ENCODE measurements around the gene MYH6. TPM values are rescaled to one million over a fixed set of nuclear protein-coding genes. Genes with fewer than 3 reads are reported as not detected.
"Not testable (repeated sequence)": the region's sequence is repeated elsewhere in the genome, so short reads cannot be mapped to it uniquely, and the experiment has no call there.

The MYH6 gene
- total RNA-seq, 1 donor from 2014 or later, result 0.24 TPM

DNA sequence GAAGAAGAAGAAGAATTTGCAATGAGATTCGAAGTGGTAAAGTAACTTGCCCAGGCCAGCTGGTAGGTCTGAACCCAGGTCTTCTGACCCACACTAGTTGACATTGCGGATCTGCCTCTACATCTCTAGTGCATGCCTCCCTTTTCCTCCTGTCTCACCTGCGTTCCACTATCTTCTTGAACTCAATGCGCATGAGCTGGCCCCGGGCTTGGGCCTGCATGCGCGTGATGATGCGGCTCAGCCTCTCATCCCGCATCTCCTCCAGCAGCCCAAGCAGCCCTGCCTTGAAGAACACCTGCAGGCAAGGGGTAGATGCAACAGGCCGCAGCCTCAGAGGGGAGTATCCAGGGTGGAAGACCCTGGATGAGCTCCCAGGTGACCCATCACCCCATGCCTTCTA is 11.9 kb downstream of the MYH6 start:
- Mint-ChIP-seq H3K27ac (no peak overlapping the region), H3K4me1 (ENCODE audit: unreplicated experiment) (peaks cover 9% of the 10 kb centered on the region), H3K4me3 (no peak overlapping the region), H3K27me3 (peaks cover 10% of the 10 kb centered on the region), H3K9me3 (peaks cover 3% of the 10 kb centered on the region), H3K36me3 (no peaks in the 10 kb centered on the region)
- TF ChIP-seq, protein P1, sequence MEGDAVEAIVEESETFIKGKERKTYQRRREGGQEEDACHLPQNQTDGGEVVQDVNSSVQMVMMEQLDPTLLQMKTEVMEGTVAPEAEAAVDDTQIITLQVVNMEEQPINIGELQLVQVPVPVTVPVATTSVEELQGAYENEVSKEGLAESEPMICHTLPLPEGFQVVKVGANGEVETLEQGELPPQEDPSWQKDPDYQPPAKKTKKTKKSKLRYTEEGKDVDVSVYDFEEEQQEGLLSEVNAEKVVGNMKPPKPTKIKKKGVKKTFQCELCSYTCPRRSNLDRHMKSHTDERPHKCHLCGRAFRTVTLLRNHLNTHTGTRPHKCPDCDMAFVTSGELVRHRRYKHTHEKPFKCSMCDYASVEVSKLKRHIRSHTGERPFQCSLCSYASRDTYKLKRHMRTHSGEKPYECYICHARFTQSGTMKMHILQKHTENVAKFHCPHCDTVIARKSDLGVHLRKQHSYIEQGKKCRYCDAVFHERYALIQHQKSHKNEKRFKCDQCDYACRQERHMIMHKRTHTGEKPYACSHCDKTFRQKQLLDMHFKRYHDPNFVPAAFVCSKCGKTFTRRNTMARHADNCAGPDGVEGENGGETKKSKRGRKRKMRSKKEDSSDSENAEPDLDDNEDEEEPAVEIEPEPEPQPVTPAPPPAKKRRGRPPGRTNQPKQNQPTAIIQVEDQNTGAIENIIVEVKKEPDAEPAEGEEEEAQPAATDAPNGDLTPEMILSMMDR (conservative IDR thresholded peaks at IDR 0.05), result no peak
- DNase-seq (ENCODE audit: extremely low spot score, unreplicated experiment), result no peak

DNA sequence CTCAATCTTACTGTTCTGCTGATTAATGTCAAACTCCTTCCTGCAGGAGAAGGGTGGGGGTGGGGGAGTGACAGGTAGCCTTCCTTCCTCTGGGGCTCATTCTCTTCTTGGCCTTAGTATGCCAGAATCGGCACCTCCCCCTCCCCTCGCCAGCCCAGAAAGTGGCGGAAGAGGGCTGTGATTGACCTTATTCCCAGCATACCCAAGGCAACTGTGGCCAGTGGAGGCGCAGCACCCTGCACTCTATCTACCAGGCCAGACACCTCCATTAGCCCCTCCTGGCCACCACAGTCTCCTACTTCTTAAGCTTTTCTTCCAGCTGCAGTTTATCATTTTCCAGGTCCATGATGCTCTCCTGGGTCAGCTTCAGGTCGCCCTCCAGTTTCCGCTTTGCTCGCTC is 15.5 kb downstream of the MYH6 start:
- TF ChIP-seq, protein P1 (conservative IDR thresholded peaks at IDR 0.05), result no peak
- peaks cover 12% of the 10 kb centered on the region for H3K27me3 Mint-ChIP-seq
- H3K36me3 Mint-ChIP-seq, result no peaks in the 10 kb centered on the region
- DNase-seq (ENCODE audit: extremely low spot score, unreplicated experiment), result no peak
- no peaks in the 10 kb centered on the region for H3K4me1 Mint-ChIP-seq (ENCODE audit: unreplicated experiment)
- H3K9me3 Mint-ChIP-seq, result peaks cover 3% of the 10 kb centered on the region
- no peak overlapping the region for H3K4me3 Mint-ChIP-seq
- H3K27ac Mint-ChIP-seq, result no peak overlapping the region

DNA sequence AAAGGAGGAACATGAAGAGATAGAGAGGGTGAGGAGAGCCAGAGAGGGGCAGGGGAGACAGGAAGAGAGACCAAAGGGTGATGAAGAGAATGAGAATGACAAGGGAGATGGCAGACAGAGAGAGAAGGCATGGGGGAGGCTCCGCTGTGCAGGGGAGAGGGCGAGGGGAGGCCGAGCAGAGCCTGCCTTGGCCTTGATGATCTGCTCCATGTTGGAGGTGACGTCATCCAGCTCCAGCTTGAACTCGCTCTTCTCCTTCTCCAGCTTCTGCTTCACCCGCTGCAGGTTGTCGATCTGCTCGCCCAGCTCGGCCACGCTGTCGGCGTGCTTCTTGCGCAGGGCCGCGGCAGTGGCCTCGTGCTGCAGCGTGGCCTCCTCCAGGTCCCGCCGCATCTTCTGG is 18.2 kb downstream of the MYH6 start:
- DNase-seq (ENCODE audit: extremely low spot score, unreplicated experiment); H3K9me3 Mint-ChIP-seq; H3K36me3 Mint-ChIP-seq; H3K4me1 Mint-ChIP-seq (ENCODE audit: unreplicated experiment); H3K4me3 Mint-ChIP-seq; H3K27ac Mint-ChIP-seq: not testable (repeated sequence)
- H3K27me3 Mint-ChIP-seq, result peaks cover 14% of the 10 kb centered on the region

DNA sequence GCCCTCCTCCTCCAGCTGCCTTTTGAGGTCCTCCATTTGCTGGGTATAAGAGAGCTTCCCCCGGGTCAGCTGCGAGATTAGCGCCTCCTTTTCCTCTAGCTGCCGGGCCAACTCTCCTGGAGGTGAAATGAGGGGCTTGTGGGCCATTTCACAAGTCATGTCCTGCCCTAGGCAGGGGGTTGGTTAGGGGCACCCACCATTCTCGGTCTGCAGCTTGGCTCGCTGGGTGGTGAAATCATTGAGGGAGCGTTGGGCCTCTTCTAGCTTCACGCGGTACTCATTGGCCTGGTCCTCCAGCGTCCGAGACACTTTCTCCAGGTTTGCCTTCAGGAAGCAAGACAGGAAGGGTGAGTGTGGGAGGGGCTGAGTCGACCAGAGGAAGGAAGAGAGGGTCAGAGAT is 18.7 kb downstream of the MYH6 start:
- DNase-seq (ENCODE audit: extremely low spot score, unreplicated experiment), result no peak
- H3K4me1 Mint-ChIP-seq (ENCODE audit: unreplicated experiment), result peaks cover 7% of the 10 kb centered on the region
- no peak overlapping the region for H3K27ac Mint-ChIP-seq
- peaks cover 14% of the 10 kb centered on the region for H3K27me3 Mint-ChIP-seq
- no peaks in the 10 kb centered on the region for H3K36me3 Mint-ChIP-seq
- H3K4me3 Mint-ChIP-seq, result no peak overlapping the region
- TF ChIP-seq, protein P1 (conservative IDR thresholded peaks at IDR 0.05), result no peak
- H3K9me3 Mint-ChIP-seq, result peaks cover 3% of the 10 kb centered on the region

DNA sequence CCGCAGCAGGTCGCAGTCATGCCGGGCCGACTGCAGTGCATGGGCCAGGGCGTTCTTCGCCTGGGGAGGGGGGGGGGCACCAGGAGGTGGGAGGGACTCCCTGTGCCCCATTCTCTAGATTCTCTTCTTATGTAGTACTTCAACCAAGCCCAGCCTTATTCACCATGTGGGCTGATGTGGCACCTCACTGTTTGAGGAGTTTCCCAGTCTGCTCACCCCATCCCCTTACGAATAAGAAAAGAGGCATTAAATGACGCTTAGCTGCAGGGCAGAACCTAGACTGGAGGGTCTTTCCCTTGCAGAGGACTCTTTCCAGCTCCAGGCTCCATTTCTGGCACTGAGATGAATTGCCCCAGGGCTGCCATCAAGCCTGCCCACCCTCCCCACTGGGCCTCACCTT is 19.1 kb downstream of the MYH6 start:
- H3K27me3 Mint-ChIP-seq, result peaks cover 14% of the 10 kb centered on the region

DNA sequence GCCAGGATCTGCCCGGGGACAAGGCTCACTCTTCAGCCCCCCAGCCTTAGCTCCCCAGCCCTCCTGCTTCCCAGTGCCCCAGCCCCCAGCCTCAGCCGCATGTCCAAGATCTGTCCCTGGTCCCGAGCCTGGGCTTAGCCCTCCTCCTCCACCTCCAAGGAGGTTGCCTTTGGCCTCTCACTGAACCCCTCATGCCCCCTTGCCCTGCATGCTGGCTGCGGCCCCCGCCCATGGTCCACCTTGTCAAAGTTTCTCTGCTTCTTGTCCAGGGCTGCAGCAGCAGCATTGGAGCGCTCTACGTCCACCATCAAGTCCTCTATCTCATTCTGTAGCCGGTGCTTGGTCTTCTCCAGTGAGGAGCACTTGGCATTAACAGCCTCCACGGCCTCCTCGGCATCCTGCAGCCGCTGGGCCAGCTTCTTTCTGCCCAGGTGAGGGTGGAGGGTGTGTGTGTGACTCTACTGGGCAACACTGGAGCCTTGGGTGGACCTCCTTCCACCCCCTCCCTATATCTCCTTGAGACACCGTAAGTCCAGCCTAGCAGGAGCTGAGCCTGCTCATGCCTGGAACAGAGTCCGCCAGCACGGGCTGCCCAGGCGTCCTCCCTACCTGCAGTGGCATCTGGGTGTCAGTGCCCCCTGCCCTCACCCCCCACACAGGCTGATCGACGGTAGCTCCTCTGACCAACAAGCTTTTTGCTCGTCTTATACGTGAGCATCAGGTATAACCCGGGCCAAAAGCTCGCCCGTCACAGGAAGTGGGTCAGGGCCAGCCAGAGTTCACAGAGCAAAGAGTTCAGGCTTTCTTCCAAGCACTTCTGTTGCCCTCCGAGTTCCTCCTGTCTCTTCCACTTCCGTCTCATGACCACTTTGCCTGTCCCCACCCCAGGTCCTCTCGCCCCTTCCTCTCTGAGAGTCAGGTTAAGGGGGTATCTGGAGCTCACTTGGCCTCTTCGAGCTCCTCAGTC is 19.9 kb downstream of the MYH6 start:
- TF ChIP-seq, protein P1 (conservative IDR thresholded peaks at IDR 0.05), result no peak
- peaks cover 11% of the 10 kb centered on the region for H3K27me3 Mint-ChIP-seq
- no peak overlapping the region for H3K27ac Mint-ChIP-seq
- no peaks in the 10 kb centered on the region for H3K36me3 Mint-ChIP-seq
- H3K9me3 Mint-ChIP-seq, result no peaks in the 10 kb centered on the region
- H3K4me1 Mint-ChIP-seq (ENCODE audit: unreplicated experiment), result peaks cover 7% of the 10 kb centered on the region
- no peak overlapping the region for H3K4me3 Mint-ChIP-seq
- no peak for DNase-seq (ENCODE audit: extremely low spot score, unreplicated experiment)

More for the DNA sequence above, 19.1 kb downstream of the MYH6 start:
- TF ChIP-seq, protein P1 (conservative IDR thresholded peaks at IDR 0.05), result no peak
- no peak overlapping the region for H3K27ac Mint-ChIP-seq
- H3K36me3 Mint-ChIP-seq, result no peaks in the 10 kb centered on the region
- H3K9me3 Mint-ChIP-seq, result peaks cover 3% of the 10 kb centered on the region
- no peak for DNase-seq (ENCODE audit: extremely low spot score, unreplicated experiment)
- H3K4me1 Mint-ChIP-seq (ENCODE audit: unreplicated experiment), result peaks cover 7% of the 10 kb centered on the region
- no peak overlapping the region for H3K4me3 Mint-ChIP-seq

Measured in type B pancreatic cell (in vitro differentiated cells).